H1 (cell line): ENCODE results near the gene HDLBP. TPM values are rescaled to one million over a fixed set of nuclear protein-coding genes. Genes with fewer than 3 reads are reported as not detected.

Source experiments
- CTCF ChIA-PET: fragments of 300-600 bp; sonication (Branson Sonifier 250); formaldehyde crosslinking; loops from one replicate; lab custom pipeline; 2021; ENCODE audit not compliant: partially characterized antibody; lab: Charles Lee
- POLR2A ChIA-PET: fragments of 300-600 bp; sonication (Branson Sonifier 250); formaldehyde crosslinking; loops from one replicate; lab custom pipeline; 2021; ENCODE audit warnings: inconsistent platforms; ENCODE audit not compliant: partially characterized antibody; lab: Charles Lee
- DNase-seq, 2 experiments: peaks; one replicate each; pipeline versions ENCODE4 v3.0.0 to v3.0.0-alpha.2; 2010 to 2022; ENCODE audit warnings: low spot score in 2 of 2, low read depth in 1 of 2, mixed read lengths in 1 of 2
- FAIRE-seq: peaks from 2 replicates; lab custom pipeline; 2011; peaks lifted over from hg19 to GRCh38; lab: Jason Lieb, UNC
- H2AFZ ChIP-seq: 2 replicates; pipeline ENCODE4 v1.8.1; 2012; ENCODE audit warnings: low read length, inconsistent platforms
- H2AK5ac ChIP-seq: 2 replicates; pipeline ENCODE4 v1.6.1; 2013; ENCODE audit warnings: low read depth, low read length
- H2BK120ac ChIP-seq: replicated peaks from 2 replicates; pipeline ENCODE3; 2013; ENCODE audit warnings: low read depth, low read length, inconsistent platforms
- H2BK12ac ChIP-seq: 2 replicates; pipeline ENCODE4 v1.6.1; 2013; ENCODE audit warnings: low read depth, low read length
- H2BK15ac ChIP-seq: 2 replicates; pipeline ENCODE4 v1.6.1; 2013; ENCODE audit warnings: low read length
- H2BK20ac ChIP-seq: 2 replicates; pipeline ENCODE4 v1.6.1; 2013; ENCODE audit warnings: low read length
- H2BK5ac ChIP-seq: 2 replicates; pipeline ENCODE4 v1.6.1; 2013; ENCODE audit warnings: low read depth, low read length
- H3K14ac ChIP-seq: 2 replicates; pipeline ENCODE4 v1.6.1; 2013; ENCODE audit warnings: inconsistent platforms; ENCODE audit not compliant: insufficient read length
- H3K18ac ChIP-seq: 2 replicates; pipeline ENCODE4 v1.6.1; 2013; ENCODE audit warnings: low read length; ENCODE audit errors: extremely low read depth
- H3K23ac ChIP-seq: 2 replicates; pipeline ENCODE4 v1.6.1; 2013; ENCODE audit warnings: inconsistent platforms; ENCODE audit not compliant: insufficient read length
- H3K23me2 ChIP-seq: 2 replicates; pipeline ENCODE4 v1.6.1; 2013; ENCODE audit warnings: low read depth, low read length
- H3K27ac ChIP-seq: 2 replicates; pipeline ENCODE4 v1.6.1; 2011; ENCODE audit warnings: low read depth, low read length, inconsistent platforms
- H3K27me3 ChIP-seq, 4 experiments: replicated peaks in 1 of 4; 1 replicate in 1 of 4; 2 replicates in 3 of 4; pipeline versions ENCODE4 v1.6.1 to v1.8.1; 2011 to 2013; ENCODE audit warnings: low read length in 3 of 4, mild to moderate bottlenecking in 3 of 4, inconsistent platforms in 2 of 4, mixed read lengths in 2 of 4, moderate library complexity in 1 of 4; ENCODE audit not compliant: control insufficient read depth in 3 of 4, insufficient read depth in 3 of 4; ENCODE audit errors: extremely low read depth in 1 of 4
- H3K36me3 ChIP-seq, 4 experiments: 2 replicates each; pipeline versions ENCODE4 v1.6.1 to v1.8.1; 2011 to 2013; ENCODE audit warnings: mild to moderate bottlenecking in 4 of 4, low read length in 3 of 4, moderate library complexity in 2 of 4, control low read depth in 1 of 4, inconsistent platforms in 1 of 4; ENCODE audit not compliant: insufficient read depth in 4 of 4, control insufficient read depth in 2 of 4
- H3K4ac ChIP-seq: replicated peaks from 2 replicates; pipeline ENCODE3; 2013; ENCODE audit warnings: low read length, low read depth, mixed read lengths, inconsistent platforms; ENCODE audit not compliant: insufficient read length
- H3K4me1 ChIP-seq, 4 experiments: replicated peaks in 1 of 4; 1 replicate in 1 of 4; 2 replicates in 3 of 4; pipeline versions ENCODE4 v1.6.1 to v1.8.1; 2011 to 2013; ENCODE audit warnings: low read length in 3 of 4, inconsistent platforms in 2 of 4, mixed read lengths in 1 of 4; ENCODE audit not compliant: insufficient read depth in 4 of 4, control insufficient read depth in 3 of 4
- H3K4me2 ChIP-seq, 2 experiments: 2 replicates each; pipeline versions ENCODE4 v1.6.1 to v1.8.1; 2011 to 2013; ENCODE audit warnings: low read depth in 2 of 2, low read length in 2 of 2, control low read depth in 1 of 2, inconsistent platforms in 1 of 2, mild to moderate bottlenecking in 1 of 2; ENCODE audit not compliant: insufficient read depth in 1 of 2
- H3K4me3 ChIP-seq, 4 experiments: fragments of 200-600, 300-600 bp in 1 of 4; sonication (generic), shearing (Covaris generic), sonication (Bioruptor Twin) in 1 of 4; 2 replicates each; pipeline versions ENCODE4 v1.5.1 to v1.8.1; 2011 to 2016; ENCODE audit warnings: low read length in 4 of 4, low read depth in 3 of 4, control low read depth in 2 of 4, inconsistent platforms in 2 of 4, mild to moderate bottlenecking in 2 of 4, mixed read lengths in 1 of 4, moderate library complexity in 1 of 4; ENCODE audit not compliant: insufficient read depth in 2 of 4; ENCODE audit errors: extremely low read depth in 1 of 4
- H3K56ac ChIP-seq: replicated peaks from 2 replicates; pipeline ENCODE3; 2013; ENCODE audit warnings: low read depth, mild to moderate bottlenecking, mixed read lengths, low read length, inconsistent platforms; ENCODE audit not compliant: insufficient read length
- H3K79me1 ChIP-seq: 2 replicates; pipeline ENCODE4 v1.6.1; 2013; ENCODE audit warnings: low read depth, low read length, control low read depth
- H3K79me2 ChIP-seq, 2 experiments: 2 replicates each; pipeline versions ENCODE4 v1.6.1 to v1.8.1; 2012 to 2013; ENCODE audit warnings: low read length in 2 of 2, mild to moderate bottlenecking in 2 of 2, inconsistent platforms in 1 of 2; ENCODE audit not compliant: insufficient read depth in 2 of 2, control insufficient read depth in 1 of 2
- H3K9ac ChIP-seq, 4 experiments: replicated peaks in 1 of 4; 1 replicate in 1 of 4; 2 replicates in 3 of 4; pipeline versions ENCODE4 v1.6.1 to v1.8.1; 2011 to 2013; ENCODE audit warnings: low read depth in 3 of 4, low read length in 3 of 4, control low read depth in 2 of 4, mild to moderate bottlenecking in 2 of 4, moderate library complexity in 2 of 4, inconsistent platforms in 1 of 4; ENCODE audit errors: extremely low read depth in 1 of 4
- H3K9me3 ChIP-seq, 2 experiments: 2 replicates each; pipeline versions ENCODE4 v1.6.1 to v1.8.1; 2012 to 2013; ENCODE audit warnings: mild to moderate bottlenecking in 2 of 2, moderate library complexity in 2 of 2, control low read depth in 1 of 2, inconsistent platforms in 1 of 2, low read depth in 1 of 2, low read length in 1 of 2, mixed read lengths in 1 of 2; ENCODE audit not compliant: insufficient read depth in 2 of 2
- H4K20me1 ChIP-seq, 2 experiments: replicated peaks in 1 of 2; 2 replicates each; pipeline versions ENCODE3 to v1.8.1; 2011 to 2013; ENCODE audit warnings: inconsistent platforms in 2 of 2, low read length in 2 of 2, mild to moderate bottlenecking in 1 of 2; ENCODE audit not compliant: insufficient read depth in 2 of 2, control insufficient read depth in 1 of 2
- H4K5ac ChIP-seq: 2 replicates; pipeline ENCODE4 v1.6.1; 2013; ENCODE audit warnings: low read length, low read depth, mixed read lengths, inconsistent platforms; ENCODE audit not compliant: insufficient read length
- H4K8ac ChIP-seq: 2 replicates; pipeline ENCODE4 v1.8.0; 2013; ENCODE audit warnings: mild to moderate bottlenecking, moderate library complexity, low read length, inconsistent platforms; ENCODE audit not compliant: insufficient read depth; ENCODE audit errors: extremely low read depth
- H4K91ac ChIP-seq: replicated peaks from 2 replicates; pipeline ENCODE3; 2013; ENCODE audit warnings: low read length, mixed read lengths, inconsistent platforms; ENCODE audit not compliant: insufficient read length
- CEBPB ChIP-seq: IDR thresholded peaks from 2 replicates; pipeline ENCODE4 v1.6.1; 2012; ENCODE audit warnings: low read depth, low read length
- CREB1 ChIP-seq: IDR thresholded peaks from 2 replicates; pipeline ENCODE4 v1.6.1; 2012; ENCODE audit warnings: inconsistent platforms
- EGR1 ChIP-seq: IDR thresholded peaks from 2 replicates; pipeline ENCODE4 v1.6.1; 2011; ENCODE audit warnings: low read depth, low read length, borderline replicate concordance
- JUN ChIP-seq: IDR thresholded peaks from 2 replicates; pipeline ENCODE4 v1.6.1; 2011; ENCODE audit warnings: low read depth, mild to moderate bottlenecking, improper control_type of control experiment, low read length
- KDM4A ChIP-seq: IDR thresholded peaks from one replicate; pipeline ENCODE4 v1.7.1; 2012; ENCODE audit warnings: low read depth, mild to moderate bottlenecking, moderate library complexity, low read length, inconsistent platforms; ENCODE audit not compliant: severe bottlenecking
- NANOG ChIP-seq: IDR thresholded peaks from 2 replicates; pipeline ENCODE4 v1.6.1; 2011; ENCODE audit warnings: low read length, low read depth, mild to moderate bottlenecking, inconsistent platforms; ENCODE audit not compliant: insufficient read depth, poor library complexity, severe bottlenecking
- POLR2AphosphoS5 ChIP-seq: IDR thresholded peaks from 2 replicates; pipeline ENCODE4 v1.6.1; 2011; ENCODE audit warnings: low read depth, low read length
- POU5F1 ChIP-seq: IDR thresholded peaks from 2 replicates; pipeline ENCODE4 v1.6.1; 2011; ENCODE audit warnings: low read depth, mild to moderate bottlenecking, low read length, moderate library complexity
- RXRA ChIP-seq: IDR thresholded peaks from 2 replicates; pipeline ENCODE4 v1.6.1; 2011; ENCODE audit warnings: low read depth, mild to moderate bottlenecking, low read length, moderate library complexity; ENCODE audit not compliant: insufficient read depth
- SIN3A ChIP-seq, 2 experiments: IDR thresholded peaks in 1 of 2; conservative IDR thresholded peaks in 1 of 2; 2 replicates each; pipeline ENCODE4 v1.6.1; 2011 to 2012; ENCODE audit warnings: low read length in 2 of 2, improper control_type of control experiment in 1 of 2, low read depth in 1 of 2, mild to moderate bottlenecking in 1 of 2
- WGBS, 2 experiments: shearing (Covaris generic) in 1 of 2; methylation state at CpG; one replicate each; pipeline versions ENCODE4 v1.1.6 to v1.1.7; 2013 to 2015; ENCODE audit warnings: low lambda C conversion rate in 2 of 2, mixed read lengths in 2 of 2, inconsistent platforms in 1 of 2, low coverage in 1 of 2, missing lambda C conversion rate in 1 of 2; ENCODE audit not compliant: insufficient replicate concordance in 2 of 2, insufficient coverage in 1 of 2, insufficient read length in 1 of 2; ENCODE audit errors: extremely low coverage in 1 of 2, missing lambda C conversion rate in 1 of 2; 5-methylcytosine and 5-hydroxymethylcytosine counted together
- polyA plus RNA-seq, 7 experiments: library from polyadenylated mRNA; depleted of rRNA in 3 of 7; stranded (reverse) in 5 of 7; unstranded in 2 of 7; fragments of >200 nt in 5 of 7; fragments of 200-250 nt in 2 of 7; gene quantifications; 1 replicate in 5 of 7; 2 replicates in 1 of 7; 4 replicates in 1 of 7; pipeline versions ENCODE4 v1.2.1 to v1.2.3, GENCODE V29; 2011 to 2013; ENCODE audit warnings: missing spikeins in 2 of 7, mixed read lengths in 2 of 7
- total RNA-seq: library from RNA; stranded (reverse); fragmentation: NEBNext Ultra II Directional; extraction: Animal tissue kit (Norgen Biotek cat#: 25700); gene quantifications from 2 replicates; pipeline ENCODE4 v1.2.1, GENCODE V29; 2021
- TF ChIP-seq, protein P1 (sequence below): IDR thresholded peaks from 2 replicates; pipeline ENCODE4 v1.6.1; 2012; ENCODE audit warnings: inconsistent platforms
- TF ChIP-seq, protein P2 (sequence below): IDR thresholded peaks from 2 replicates; pipeline ENCODE4 v1.6.1; 2011; ENCODE audit warnings: low read depth, mild to moderate bottlenecking, low read length; ENCODE audit not compliant: insufficient read depth

Gene HDLBP
- total and polyA plus RNA-seq, 2 of the 8 experiments (the other 6 are each of a cell fraction or from before 2014, with no cell fraction given): 185 to 360 TPM

DNA sequence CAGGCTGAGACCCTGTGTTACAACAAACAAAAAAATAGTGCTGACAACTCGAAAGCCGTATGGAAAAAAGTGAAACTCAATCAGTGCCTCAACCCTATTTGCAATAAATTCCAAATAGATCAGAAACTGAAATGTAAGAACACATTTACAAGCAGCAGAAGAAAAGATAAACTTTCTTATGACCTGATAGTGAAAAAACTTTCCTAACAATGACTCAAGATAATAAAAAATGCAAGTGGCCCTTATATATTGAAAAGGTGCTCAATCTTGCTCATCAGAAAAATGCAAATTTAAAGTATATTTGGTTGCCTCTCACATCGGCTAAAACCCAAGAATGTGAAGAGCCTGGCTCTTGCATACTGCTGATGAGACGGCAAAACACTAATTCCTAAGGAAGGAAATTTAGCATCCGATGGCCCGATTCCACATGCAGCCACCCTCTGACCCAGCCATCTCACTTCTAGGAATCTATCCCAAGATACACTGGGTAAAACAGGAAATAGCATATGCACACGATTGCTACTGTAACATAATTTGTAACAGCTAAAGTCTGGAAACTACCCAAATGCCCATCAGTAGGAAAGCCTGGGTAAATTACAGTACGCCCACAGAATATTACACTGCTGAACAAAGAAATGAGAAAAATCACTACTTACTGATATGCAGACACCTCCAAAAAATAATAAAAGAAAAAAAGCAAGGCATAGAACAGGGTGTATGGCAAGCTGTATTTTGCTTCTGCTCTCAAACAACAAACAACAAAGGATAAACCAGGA is 56.8 kb downstream of the HDLBP start:
- H2BK12ac ChIP-seq: no peak overlapping the region
- 94% methylated on average over 8 of the region's 8 CpGs; no CpG with 5 or more reads in 1 of the 2 experiments for WGBS, 2 experiments
- TF ChIP-seq EGR1 (no peak), NANOG (no peak), SIN3A (conservative IDR thresholded peaks at IDR 0.05 in 1 of 2, IDR thresholded peaks at IDR 0.05 in 1 of 2; ENCODE audit: low read depth in 1 of 2, low read length in 2 of 2) (no peak), CEBPB (no peak), KDM4A (no peak), POU5F1 (no peak), RXRA (no peak), JUN (no peak), CREB1 (no peak), POLR2AphosphoS5 (no peak)
- TF ChIP-seq, protein P1, sequence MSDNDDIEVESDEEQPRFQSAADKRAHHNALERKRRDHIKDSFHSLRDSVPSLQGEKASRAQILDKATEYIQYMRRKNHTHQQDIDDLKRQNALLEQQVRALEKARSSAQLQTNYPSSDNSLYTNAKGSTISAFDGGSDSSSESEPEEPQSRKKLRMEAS: no peak
- TF ChIP-seq, protein P2, sequence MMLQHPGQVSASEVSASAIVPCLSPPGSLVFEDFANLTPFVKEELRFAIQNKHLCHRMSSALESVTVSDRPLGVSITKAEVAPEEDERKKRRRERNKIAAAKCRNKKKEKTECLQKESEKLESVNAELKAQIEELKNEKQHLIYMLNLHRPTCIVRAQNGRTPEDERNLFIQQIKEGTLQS: no peak

More for the DNA sequence above, 56.8 kb downstream of the HDLBP start:
- Histone ChIP-seq H3K27me3 (no peaks in the 10 kb centered on the region), H3K36me3 (peaks cover 40 to 86% (median 57%) of the 10 kb centered on the region in 4 experiments), H3K4me2 (no peak overlapping the region), H3K56ac (no peak overlapping the region), H3K18ac (no peak overlapping the region), H3K4ac (no peak overlapping the region), H2BK5ac (no peak overlapping the region), H3K23ac (no peak overlapping the region), H3K14ac (no peak overlapping the region), H4K91ac (no peak overlapping the region), H4K8ac (no peak overlapping the region), H3K4me1 (no peaks in the 10 kb centered on the region), H4K20me1 (peaks cover 7 to 20% of the 10 kb centered on the region in 2 experiments), H3K9ac (no peak overlapping the region), H3K23me2 (no peaks in the 10 kb centered on the region), H3K79me1 (peaks cover 5% of the 10 kb centered on the region; the same call in 1 of the 2 replicates), H2BK15ac (no peak overlapping the region), H3K27ac (no peak overlapping the region), H2AK5ac (no peak overlapping the region), H4K5ac (no peak overlapping the region), H2BK20ac (no peak overlapping the region), H2BK120ac (no peak overlapping the region), H3K79me2 (no peaks in the 10 kb centered on the region), H3K9me3 (no peaks in the 10 kb centered on the region), H2AFZ (no peak overlapping the region), H3K4me3 (no peak overlapping the region)
- DNase-seq (no peak), FAIRE-seq (no peak)
- ChIA-PET CTCF (interaction anchor here (0.6 to 1.5 kb wide), 2 partner anchors 9 to 120 kb away, joined by 3 to 4 read pairs; no protein-coding TSS in a partner anchor), POLR2A (no interaction called here)
